ENCODE data around the gene HLA-DPB1. TPM values are rescaled to one million over a fixed set of nuclear protein-coding genes. Genes with fewer than 3 reads are reported as not detected.

The HLA-DPB1 gene
- total RNA-seq, 1 experiment from 2014 or later, result not detected

GRCh38 chr6:33040157-33040556, 35.6 kb upstream of the HLA-DPB1 start:
- no peak overlapping the region for H3K4me3 ChIP-seq
- H3F3A ChIP-seq (ENCODE audit: insufficient read depth, low read depth), result no peaks in the 10 kb centered on the region
- peaks cover 34% of the 10 kb centered on the region for H3K27me3 ChIP-seq (ENCODE audit: insufficient read depth, low read depth)
- no peaks in the 10 kb centered on the region for H3K9me3 ChIP-seq (ENCODE audit: insufficient read depth, low read depth)
- CTCF ChIA-PET, result no interaction called here
- intact Hi-C loops (cut with micrococcal nuclease; ENCODE audit: unreplicated experiment), result no loop called here
- H3K36me3 ChIP-seq (ENCODE audit: low read depth), result no peaks in the 10 kb centered on the region
- no peaks in the 10 kb centered on the region for H3K4me1 ChIP-seq (replicated peaks; ENCODE audit: insufficient read depth)
- no peak for DNase-seq
- no peaks in the 10 kb centered on the region for H4K20me1 ChIP-seq (ENCODE audit: insufficient read depth)
- POLR2A ChIA-PET (ENCODE audit: unreplicated experiment), result no interaction called here
- no TSS peak for BruUV-seq (replicated peaks)
- H3K9me2 ChIP-seq (ENCODE audit: insufficient read depth), result no peaks in the 10 kb centered on the region
- TF ChIP-seq EZH2 (IDR thresholded peaks at IDR 0.05; ENCODE audit: low read depth) (no peak), CTCF (conservative IDR thresholded peaks at IDR 0.05) (no peak)
- H3K79me2 ChIP-seq (ENCODE audit: low read depth), result no peaks in the 10 kb centered on the region
- H2AFZ ChIP-seq, result no peak overlapping the region
- no peak overlapping the region for H3K27ac ChIP-seq
- no peak overlapping the region for H3K4me2 ChIP-seq

- Histone ChIP-seq H3K4me2 (no peak overlapping the region), H3K9me2 (ENCODE audit: insufficient read depth) (no peaks in the 10 kb centered on the region), H3K27ac (no peak overlapping the region), H3K4me3 (no peak overlapping the region), H3K36me3 (ENCODE audit: low read depth) (no peaks in the 10 kb centered on the region), H3K4me1 (replicated peaks; ENCODE audit: insufficient read depth) (no peaks in the 10 kb centered on the region), H3K9me3 (ENCODE audit: insufficient read depth, low read depth) (no peaks in the 10 kb centered on the region), H3K27me3 (ENCODE audit: insufficient read depth, low read depth) (peaks cover 74% of the 10 kb centered on the region), H3K79me2 (ENCODE audit: low read depth) (no peaks in the 10 kb centered on the region), H4K20me1 (ENCODE audit: insufficient read depth) (no peaks in the 10 kb centered on the region), H3F3A (ENCODE audit: insufficient read depth, low read depth) (no peaks in the 10 kb centered on the region), H2AFZ (no peak overlapping the region)
- ChIA-PET POLR2A (ENCODE audit: unreplicated experiment) (no interaction called here), CTCF (interaction anchor here (0.6 kb wide), 1 partner anchor 59 kb away, joined by 4 read pairs; no protein-coding TSS in a partner anchor)
- no peak for DNase-seq
- no TSS peak for BruUV-seq (replicated peaks)
- intact Hi-C loops (cut with micrococcal nuclease; ENCODE audit: unreplicated experiment), result no loop called here
- no peak for TF ChIP-seq EZH2 (IDR thresholded peaks at IDR 0.05; ENCODE audit: low read depth)
- peak; percentile 29; the same call in 1 of the 2 replicates for TF ChIP-seq CTCF (conservative IDR thresholded peaks at IDR 0.05)
Observed at GRCh38 chr6:33049323-33050013, 26.3 kb upstream of the HLA-DPB1 start.

GRCh38 chr6:33050014-33050810, 25.6 kb upstream of the HLA-DPB1 start:
- no peak overlapping the region for H3K27ac ChIP-seq
- no TSS peak for BruUV-seq (replicated peaks)
- no peak overlapping the region for H3K4me2 ChIP-seq
- no peaks in the 10 kb centered on the region for H3K9me3 ChIP-seq (ENCODE audit: insufficient read depth, low read depth)
- no peaks in the 10 kb centered on the region for H4K20me1 ChIP-seq (ENCODE audit: insufficient read depth)
- H3K9me2 ChIP-seq (ENCODE audit: insufficient read depth), result no peaks in the 10 kb centered on the region
- POLR2A ChIA-PET (ENCODE audit: unreplicated experiment), result no interaction called here
- CTCF ChIA-PET, result no interaction called here
- DNase-seq, result no peak
- H2AFZ ChIP-seq, result no peak overlapping the region
- H3F3A ChIP-seq (ENCODE audit: insufficient read depth, low read depth), result no peaks in the 10 kb centered on the region
- H3K4me3 ChIP-seq, result no peak overlapping the region
- TF ChIP-seq EZH2 (IDR thresholded peaks at IDR 0.05; ENCODE audit: low read depth), result no peak
- no peak for TF ChIP-seq CTCF (conservative IDR thresholded peaks at IDR 0.05)
- no peaks in the 10 kb centered on the region for H3K4me1 ChIP-seq (replicated peaks; ENCODE audit: insufficient read depth)
- intact Hi-C loops (cut with micrococcal nuclease; ENCODE audit: unreplicated experiment), result no loop called here
- H3K36me3 ChIP-seq (ENCODE audit: low read depth), result no peaks in the 10 kb centered on the region
- H3K27me3 ChIP-seq (ENCODE audit: insufficient read depth, low read depth), result peaks cover 73% of the 10 kb centered on the region
- no peaks in the 10 kb centered on the region for H3K79me2 ChIP-seq (ENCODE audit: low read depth)

All from PC-9 (cell line).